HG03280 (cell line): Measurements from ENCODE around the gene HYAL3.
"Not testable (repeated sequence)": the region's sequence is repeated elsewhere in the genome, so short reads cannot be mapped to it uniquely, and the experiment has no call there.

ENCODE experiments used
- ATAC-seq: cut with Tn5 transposase; IDR thresholded peaks from one replicate; pipeline ENCODE4 v1.9.1; 2021; ENCODE audit warnings: mild to moderate bottlenecking, moderate library complexity; ENCODE audit not compliant: unreplicated experiment

HYAL3 gene

GRCh38 chr3:50292159-50293078 lies 6.8 kb downstream of the HYAL3 start, which contains the start of gene IFRD2:
IFRD2 (minus strand) TSS chr3:50292429; CDS start chr3:50292274, 155 bp downstream.
- peak; percentile 97 for ATAC-seq

GRCh38 chr3:50290161-50290641 lies 9.0 kb downstream of the HYAL3 start:
- ATAC-seq, result no peak

GRCh38 chr3:50289130-50289529 lies 10.1 kb downstream of the HYAL3 start:
- ATAC-seq, result no peak

DNA sequence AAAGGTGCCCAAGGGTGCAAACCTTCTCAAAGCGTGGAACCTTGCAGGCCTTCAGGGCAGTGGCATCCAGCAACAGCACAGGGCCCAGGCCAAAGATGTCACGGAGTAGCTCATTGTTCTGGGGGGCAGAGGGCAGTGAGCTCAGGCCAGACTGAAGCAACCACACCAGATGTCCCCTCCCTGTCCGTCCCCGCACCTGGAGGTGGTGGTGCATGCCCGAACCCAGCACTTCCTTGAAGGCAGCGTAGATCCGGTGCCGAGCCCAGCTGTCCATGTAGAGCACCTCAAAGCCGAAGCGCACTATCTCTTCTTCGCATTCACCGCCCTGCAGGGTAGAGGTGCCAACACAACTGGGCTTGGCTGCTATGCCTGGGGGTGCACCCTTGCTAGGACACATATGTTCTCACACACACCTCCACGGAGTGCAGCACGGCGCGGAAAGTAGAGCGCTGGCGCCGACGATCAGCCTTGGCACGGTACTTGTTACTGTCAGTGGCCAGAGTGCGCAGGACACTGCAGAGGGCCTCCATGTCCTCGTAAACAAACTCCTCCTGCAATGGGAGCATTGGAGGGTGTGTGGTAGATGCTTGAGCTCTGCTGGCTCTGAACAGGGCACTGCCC lies 10.7 kb downstream of the HYAL3 start:
- ATAC-seq, result no peak

GRCh38 chr3:50287262-50287661 lies 11.9 kb downstream of the HYAL3 start:
- ATAC-seq, result no peak

- ATAC-seq, result no peak
These were observed 12.6 kb downstream of the HYAL3 start for GRCh38 chr3:50286322-50287227.

DNA sequence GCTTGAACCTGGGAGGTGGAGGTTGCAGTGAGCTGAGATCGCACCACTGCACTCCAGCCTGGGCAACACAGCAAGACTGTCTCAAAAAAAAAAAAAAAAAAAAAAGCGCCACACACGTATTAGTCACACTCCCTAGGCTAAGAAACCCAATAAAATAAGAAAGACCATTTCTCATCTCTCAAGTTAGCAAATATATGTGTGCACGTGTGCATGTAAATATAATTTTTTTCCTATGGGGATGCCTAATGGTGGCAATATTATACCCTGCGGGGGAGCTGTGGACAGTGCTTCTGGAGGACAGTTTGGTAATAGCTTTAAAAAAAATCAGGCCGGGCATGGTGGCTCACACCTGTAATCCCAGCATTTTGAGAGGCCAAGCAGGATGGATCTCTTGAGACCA lies 15.1 kb downstream of the HYAL3 start:
- ATAC-seq, result not testable (repeated sequence)

DNA sequence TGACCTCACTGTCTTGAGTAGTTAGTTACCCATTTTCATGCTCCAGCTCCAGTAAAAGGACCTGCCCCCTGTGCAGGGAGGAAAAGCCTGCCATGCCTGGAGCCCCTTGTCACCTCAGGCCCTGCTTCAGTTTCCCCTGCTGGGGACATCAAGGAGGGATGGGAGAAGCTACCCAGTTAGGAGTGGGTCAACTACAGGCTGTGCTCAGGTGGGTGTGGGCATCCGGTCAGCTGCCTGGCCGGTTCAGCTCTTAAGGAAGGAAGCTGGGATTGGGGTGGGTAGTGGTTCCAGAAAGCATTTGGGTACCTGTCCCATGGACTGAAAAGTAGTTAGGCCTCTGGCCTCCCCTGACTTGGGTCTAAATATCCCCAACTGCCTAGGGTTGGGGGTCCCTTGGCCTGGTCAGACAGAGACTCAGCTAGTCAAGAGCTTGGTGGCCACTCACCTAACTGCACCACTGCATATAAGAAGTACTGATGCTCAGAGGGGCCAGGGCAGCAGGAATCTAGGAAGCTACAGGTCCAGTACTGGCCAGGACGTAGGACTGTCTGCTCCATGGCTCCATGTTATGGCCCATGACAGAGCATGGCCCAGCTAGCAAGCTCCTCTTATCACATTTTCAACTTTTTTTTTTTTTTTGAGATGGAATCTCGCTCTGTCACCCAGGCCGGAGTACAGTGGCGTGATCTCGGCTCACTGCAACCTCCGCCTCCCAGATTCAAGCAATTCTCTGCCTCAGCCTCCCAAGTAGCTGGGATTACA lies 19.8 kb downstream of the HYAL3 start:
- ATAC-seq, result no peak

DNA sequence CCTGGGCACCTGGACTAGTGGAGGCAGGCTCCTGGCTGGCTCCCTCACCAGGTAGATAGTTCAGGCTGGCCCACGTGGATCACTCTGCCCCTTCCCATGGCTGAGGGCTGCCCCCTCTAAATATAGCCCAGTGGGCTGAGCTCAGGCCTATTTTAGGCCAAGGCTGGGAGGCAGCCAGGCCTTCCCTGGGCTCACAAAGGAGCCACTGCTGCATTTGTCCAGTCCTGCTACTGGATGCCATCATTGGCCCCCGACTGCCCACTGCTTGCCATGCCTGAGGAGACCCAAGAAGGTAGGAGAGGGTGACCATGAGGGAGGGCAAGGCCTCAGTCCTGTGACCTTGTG lies 20.4 kb downstream of the HYAL3 start, which contains the start of gene LSMEM2:
LSMEM2 (plus strand) TSS at position 208 of the 345 bp plus-strand sequence; CDS start at position 235, 27 bp downstream.
- ATAC-seq, result no peak

- no peak for ATAC-seq
These were observed 20.9 kb downstream of the HYAL3 start for GRCh38 chr3:50278123-50278879.

GRCh38 chr3:50276762-50277101 lies 22.5 kb downstream of the HYAL3 start:
- no peak for ATAC-seq

DNA sequence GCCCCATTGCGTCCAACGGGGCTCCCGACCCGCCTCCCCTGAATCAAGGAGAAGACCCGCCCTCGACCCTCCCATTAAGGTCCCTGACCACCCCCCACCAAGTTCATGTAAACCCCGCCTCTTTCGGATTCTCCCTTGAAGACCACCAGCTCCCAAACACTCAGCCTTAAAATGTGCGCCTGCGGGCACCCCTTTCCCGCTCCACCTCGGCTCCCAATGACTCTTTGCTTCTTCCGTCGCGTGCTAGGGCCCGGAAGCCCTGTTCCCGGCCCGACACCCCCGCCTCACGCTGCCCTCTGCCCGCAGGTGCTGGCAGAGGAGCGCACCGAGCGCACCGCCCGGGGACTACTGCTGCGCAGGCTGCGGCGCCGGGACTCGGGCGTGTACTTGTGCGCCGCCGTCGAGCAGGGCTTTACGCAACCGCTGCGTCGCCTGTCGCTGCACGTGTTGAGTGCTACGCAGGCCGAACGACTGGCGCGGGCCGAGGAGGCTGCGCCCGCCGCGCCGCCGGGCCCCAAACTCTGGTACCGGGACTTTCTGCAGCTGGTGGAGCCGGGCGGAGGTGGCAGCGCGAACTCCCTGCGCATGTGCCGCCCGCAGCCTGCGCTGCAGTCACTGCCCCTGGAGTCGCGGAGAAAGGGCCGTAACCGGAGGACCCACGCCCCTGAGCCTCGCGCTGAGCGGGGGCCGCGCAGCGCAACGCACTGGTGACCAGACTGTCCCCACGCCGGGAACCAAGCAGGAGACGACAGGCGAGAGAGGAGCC lies 23.0 kb downstream of the HYAL3 start:
- no peak for ATAC-seq

- ATAC-seq, result no peak
These were observed 23.8 kb downstream of the HYAL3 start for GRCh38 chr3:50275141-50275995.

GRCh38 chr3:50274371-50275104 lies 24.7 kb downstream of the HYAL3 start:
- no peak for ATAC-seq

DNA sequence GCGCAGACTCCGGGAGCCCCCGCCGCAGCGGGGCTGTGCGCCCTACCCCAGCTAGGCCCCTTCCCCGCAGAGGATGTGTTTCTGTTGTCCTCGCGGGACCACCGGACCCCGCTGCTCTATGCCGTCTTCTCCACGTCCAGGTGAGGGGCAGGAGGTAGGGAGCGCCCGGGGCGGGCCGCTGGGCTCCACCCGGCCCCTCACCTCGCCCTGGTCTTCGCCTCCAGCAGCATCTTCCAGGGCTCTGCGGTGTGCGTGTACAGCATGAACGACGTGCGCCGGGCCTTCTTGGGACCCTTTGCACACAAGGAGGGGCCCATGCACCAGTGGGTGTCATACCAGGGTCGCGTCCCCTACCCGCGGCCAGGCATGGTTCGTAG lies 25.5 kb downstream of the HYAL3 start:
- no peak for ATAC-seq

DNA sequence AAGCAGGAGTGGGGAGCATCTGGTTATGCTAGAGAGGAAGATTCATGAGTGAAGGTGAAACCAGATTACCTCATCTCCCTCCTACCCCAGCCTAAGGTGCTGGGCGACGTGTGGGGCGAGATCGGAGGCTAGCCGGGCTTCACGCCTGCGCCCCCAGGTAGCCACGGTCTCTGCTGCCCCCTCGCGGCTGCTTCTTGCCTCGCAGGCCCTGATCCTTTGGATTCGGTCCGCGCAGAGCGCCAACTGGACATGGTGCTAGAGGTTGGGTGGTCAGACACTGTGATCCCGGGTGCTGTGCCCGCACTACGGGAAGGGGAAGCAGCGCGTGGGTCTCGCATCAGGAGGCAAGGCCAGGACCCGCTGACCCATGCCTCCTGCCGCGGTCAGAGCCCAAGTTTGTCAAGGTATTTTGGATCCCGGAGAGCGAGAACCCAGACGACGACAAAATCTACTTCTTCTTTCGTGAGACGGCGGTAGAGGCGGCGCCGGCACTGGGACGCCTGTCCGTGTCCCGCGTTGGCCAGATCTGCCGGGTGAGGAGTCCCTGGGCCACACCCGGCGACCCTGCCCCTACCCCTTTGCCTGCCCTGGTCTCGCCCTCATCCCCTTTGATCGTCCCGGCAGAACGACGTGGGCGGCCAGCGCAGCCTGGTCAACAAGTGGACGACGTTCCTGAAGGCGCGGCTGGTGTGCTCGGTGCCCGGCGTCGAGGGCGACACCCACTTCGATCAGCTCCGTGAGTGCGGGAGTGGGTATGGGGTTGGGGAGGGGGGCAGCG lies 26.1 kb downstream of the HYAL3 start:
- peak; percentile 82 for ATAC-seq

DNA sequence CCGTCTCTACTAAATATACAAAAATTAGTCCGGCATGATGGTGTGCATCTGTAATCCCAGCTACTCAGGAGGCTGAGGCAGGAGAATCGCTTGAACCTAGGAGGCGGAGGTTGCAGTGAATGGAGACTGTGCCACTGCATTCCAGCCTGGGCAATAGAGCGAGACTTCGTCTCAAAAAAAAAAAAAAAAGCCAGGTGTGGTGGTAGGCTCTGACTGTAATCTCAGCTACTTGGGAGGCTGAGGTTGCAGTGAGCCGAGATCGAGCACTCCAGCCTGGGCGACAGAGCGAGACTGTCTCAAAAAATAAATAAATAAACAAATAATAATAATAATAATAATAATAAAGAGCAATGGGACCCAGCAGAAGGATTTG lies 26.7 kb downstream of the HYAL3 start:
- not testable (repeated sequence) for ATAC-seq
